ENCODE measurements around the gene AGBL1.

The AGBL1 gene

GRCh38 chr15:86329311-86330013 lies 249.8 kb downstream of the AGBL1 start:
- DNase-seq: no peak

DNA sequence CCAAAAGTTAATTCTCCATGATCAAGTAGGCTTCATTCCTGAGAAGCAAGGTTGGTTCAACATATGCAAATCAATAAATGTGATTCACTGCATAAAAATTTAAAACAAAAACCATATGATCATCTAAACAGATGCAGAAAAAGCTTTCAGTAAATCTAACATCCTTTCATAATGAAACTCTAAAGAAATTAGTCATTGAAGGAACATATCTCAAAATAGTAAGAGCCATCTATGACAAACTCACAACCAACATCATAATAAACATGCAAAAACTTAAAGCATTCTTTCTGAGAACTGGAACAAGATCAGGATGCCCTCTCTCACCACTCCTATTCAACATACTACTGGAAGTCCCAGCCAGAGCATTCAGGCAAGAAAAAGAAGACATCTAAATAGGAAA lies 254.1 kb downstream of the AGBL1 start:
- DNase-seq: no peak

- no peak for DNase-seq
Observed at GRCh38 chr15:86336051-86336788, 256.5 kb downstream of the AGBL1 start.

DNA sequence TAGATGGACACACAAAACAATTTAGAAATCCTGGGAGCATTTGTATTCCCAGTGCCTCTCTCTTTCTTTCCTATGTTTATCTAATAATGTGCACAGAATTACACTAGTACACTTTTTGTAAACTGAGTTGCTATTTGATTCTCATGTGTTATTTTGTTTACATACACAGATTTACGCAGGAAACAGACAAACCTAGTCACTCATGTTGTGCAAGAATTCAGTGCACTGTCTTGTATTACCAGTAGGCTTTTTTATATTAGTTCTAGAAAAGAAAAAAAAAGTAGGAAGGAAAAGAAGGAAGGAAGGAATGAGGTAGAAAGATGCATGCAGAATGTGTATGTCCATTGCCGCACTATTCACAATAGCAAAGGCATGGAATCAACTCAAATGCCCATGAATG lies 257.4 kb downstream of the AGBL1 start:
- DNase-seq: no peak

GRCh38 chr15:86347245-86347644 lies 267.6 kb downstream of the AGBL1 start:
- no peak for DNase-seq

DNA sequence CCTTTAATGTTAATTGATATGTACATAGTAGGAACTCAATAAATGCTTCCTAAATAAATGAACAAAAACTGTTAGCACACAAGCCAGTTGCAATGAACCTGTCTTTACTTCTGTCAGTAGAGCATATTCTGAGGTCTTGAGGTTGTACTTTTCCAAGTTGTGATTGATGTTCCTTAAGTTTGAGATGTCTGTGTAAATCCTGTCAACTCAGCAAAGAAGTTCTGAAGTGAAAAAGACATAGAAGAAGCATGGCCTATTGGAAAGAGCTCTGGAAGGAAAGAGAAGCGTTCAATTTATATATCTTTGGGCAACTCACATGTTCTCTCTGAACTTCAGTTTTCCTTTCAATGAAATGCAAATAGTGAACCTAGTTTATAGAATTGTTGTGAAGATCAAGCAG lies 269.9 kb downstream of the AGBL1 start:
- no peak for DNase-seq

- DNase-seq: no peak
Observed at GRCh38 chr15:86353213-86353612, 273.5 kb downstream of the AGBL1 start.

DNA sequence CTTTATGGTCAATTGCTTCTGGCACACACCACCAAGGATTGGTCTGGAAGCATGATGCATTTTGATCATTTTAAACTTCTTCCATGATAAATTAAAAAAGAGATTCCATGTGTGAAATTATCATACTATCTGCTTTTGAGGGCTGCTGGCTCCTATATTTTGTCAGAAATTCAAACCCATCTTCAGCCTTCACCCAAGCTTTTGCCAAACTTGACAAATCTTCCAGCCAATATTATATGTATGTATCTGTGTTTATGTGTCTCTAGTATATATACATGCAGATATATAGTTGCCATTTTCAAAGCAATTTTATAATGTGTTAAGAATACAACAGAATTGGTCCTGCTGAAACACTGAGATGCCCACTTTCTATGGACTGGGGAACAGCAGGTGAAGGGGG lies 275.7 kb downstream of the AGBL1 start:
- DNase-seq: no peak

DNA sequence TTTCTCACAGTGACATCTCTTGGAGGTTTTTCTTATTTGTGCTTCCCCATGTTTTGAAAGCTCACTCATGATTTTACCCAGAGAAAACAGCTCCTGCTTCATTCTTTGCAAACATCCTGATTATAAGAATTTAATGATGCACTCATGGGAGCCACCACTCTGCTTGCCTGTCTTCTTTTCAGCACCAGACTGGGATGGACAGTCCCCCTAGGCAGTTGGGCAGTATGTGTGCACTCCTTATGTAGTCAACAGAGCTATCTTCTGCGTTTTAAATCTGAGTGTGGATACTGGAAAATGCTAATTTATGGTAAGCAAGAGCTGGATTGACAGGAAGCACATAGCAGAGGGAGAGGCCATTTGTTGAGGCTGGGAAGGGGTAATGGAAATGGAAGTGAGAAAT lies 276.1 kb downstream of the AGBL1 start:
- DNase-seq: no peak

DNA sequence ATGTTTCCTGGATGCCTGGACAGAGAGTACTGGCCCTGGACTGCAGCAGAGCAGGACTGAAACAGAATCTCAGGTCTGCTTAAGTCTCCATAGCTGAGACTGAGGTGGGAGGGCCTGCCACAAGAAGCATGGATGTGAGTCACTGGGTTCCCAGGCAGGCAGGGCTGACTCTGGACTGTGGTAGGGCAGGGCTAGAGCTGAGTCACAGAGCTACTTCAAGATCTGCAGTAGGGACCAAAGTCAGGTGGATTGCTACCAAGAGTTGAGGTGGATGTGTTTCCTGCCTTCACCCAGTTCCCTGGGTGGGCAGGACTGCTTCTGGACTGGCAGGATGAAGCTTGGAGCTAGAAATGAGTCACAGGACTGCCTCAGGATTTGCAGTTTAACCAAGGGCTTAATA lies 282.9 kb downstream of the AGBL1 start:
- no peak for DNase-seq

- DNase-seq: no peak
Observed at GRCh38 chr15:86373147-86373546, 293.5 kb downstream of the AGBL1 start.

- no peak for DNase-seq
Observed at GRCh38 chr15:86375733-86376280, 296.1 kb downstream of the AGBL1 start.

- DNase-seq: no peak
Observed at GRCh38 chr15:86377914-86378313, 298.2 kb downstream of the AGBL1 start.

- DNase-seq: no peak
Observed at GRCh38 chr15:86382341-86382740, 302.7 kb downstream of the AGBL1 start.

GRCh38 chr15:86383611-86384010 lies 303.9 kb downstream of the AGBL1 start:
- DNase-seq: no peak

DNA sequence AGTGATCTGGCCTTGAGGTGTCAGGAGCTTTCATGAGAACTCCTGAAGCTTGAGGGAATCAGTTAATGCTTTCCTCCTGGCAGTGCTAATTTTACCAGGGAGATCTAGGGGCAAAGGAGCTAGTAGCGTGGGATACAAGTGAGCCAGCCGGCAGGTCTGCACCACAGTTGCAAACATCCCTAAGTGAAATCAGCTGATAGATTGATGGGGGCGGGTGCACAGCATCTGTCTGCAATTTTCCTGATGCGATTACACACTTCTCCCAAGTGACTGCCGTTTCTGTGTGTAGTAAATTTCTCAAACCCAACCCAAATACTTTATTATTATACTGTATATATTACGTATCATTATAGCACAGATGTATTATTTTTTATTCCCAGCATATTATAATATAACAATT lies 304.5 kb downstream of the AGBL1 start:
- no peak for DNase-seq

- DNase-seq: no peak
Observed at GRCh38 chr15:86392296-86392695, 312.6 kb downstream of the AGBL1 start.

- no peak for DNase-seq
Observed at GRCh38 chr15:86392874-86393273, 313.2 kb downstream of the AGBL1 start.

DNA sequence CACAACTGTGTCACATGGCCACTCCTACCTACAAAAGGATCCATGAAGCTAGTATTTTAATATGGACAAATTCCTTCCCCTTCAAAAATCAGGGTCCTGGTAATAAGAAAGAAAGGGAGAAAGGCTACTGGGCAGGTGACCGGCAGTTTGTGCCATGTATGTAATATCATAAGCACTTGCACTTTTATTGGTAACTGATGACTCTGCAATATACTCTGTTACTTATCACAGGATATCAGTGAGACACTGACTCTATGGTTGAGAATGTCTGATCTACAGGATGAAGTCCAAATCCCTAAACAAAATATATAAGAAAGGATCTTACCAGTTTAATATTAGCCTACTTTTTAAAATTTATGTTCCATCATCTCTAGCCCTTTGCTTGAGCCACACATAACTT lies 315.2 kb downstream of the AGBL1 start:
- no peak for DNase-seq

GRCh38 chr15:86399041-86399954 lies 319.6 kb downstream of the AGBL1 start:
- no peak for DNase-seq

DNA sequence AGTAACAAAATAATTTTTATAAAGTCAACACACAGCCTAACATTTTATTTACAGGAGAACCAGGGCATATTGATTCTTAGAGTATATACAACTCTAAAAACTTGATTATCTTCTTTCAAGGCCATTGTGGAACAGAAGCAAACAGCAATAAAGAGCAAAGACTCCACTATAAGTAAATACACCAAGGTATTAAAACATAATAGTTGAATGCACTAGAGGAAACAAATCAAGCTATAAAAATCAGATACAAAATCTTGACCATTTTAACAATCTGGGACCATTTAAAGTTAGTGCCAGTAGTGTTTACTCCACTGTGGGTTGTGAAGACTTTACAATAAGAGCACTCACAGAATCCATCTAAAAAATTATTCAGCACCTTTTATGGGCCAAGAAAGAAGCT lies 323.6 kb downstream of the AGBL1 start:
- no peak for DNase-seq

DNA sequence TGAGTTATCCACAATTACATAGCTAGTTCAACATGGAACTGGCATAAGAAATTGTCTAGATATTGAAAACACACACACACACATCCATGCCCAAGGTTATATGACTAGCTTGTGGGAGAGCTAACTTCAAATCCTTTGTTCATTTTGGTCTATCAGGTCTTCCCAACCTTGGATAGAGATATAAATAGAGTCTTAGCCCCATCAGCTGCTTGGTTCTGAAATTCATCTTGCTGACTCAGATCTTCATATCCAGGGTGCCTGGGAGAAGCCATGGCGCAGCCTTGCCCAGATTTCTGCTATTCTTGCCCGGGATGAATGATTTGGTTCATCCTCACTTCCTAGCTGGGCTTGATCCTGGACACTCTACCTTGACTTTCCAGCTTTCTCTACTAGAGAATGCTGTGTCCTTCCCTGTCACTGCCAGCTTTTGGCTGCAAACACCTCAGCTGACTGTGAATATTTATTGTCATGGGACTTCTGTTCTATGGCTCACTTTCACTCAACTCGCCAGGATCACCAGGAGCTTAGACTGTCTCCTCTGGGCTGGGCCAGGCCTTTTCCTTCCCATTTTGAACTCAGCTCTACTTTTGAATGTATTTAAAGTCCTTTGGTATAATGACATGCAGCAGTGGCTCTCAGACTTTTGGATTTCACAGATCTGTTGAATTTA lies 324.4 kb downstream of the AGBL1 start:
- no peak for DNase-seq

DNA sequence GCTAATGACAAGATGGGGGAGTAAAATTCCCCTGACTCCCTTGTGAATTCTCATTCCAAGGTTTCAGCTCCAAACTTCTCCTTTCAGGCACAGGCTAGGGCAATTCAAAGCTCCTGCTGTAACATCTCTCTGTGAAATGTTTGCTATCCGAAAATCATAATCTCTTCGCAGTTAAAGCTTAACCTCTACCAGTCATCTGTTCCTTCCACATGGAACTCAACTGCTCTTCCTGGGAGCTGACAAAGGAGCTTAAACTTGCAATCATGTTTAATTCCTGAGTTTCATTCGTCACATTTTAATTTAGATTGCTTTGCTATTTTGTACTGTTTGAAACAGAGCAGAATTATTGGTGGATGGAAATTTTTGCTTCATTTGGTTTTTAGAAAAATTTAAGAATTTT lies 328.6 kb downstream of the AGBL1 start:
- DNase-seq: no peak
